GM12878 (cell line): ENCODE results near the gene QRFP. TPM values are rescaled to one million over a fixed set of nuclear protein-coding genes. Genes with fewer than 3 reads are reported as not detected.

ENCODE experiments used
- ATAC-seq: fragments of 200-7000 bp; cut with Tn5 transposase; 3 replicates; pipeline ENCODE4 v1.9.1; 2020; ENCODE audit warnings: mild to moderate bottlenecking, moderate library complexity
- BruUV-seq: library from RNA; stranded (reverse); fragments of 400-500 nt; replicated peaks from 2 replicates; lab custom pipeline; 2021; lab: Mats Ljungman, UMichigan
- CTCF ChIA-PET: fragments of 300-600 bp; sonication (Branson Sonifier 250); formaldehyde crosslinking; extraction: SDS; loops from one replicate; lab custom pipeline; 2021; ENCODE audit warnings: inconsistent platforms; lab: Yijun Ruan, JAX
- POLR2A ChIA-PET: fragments of 350-600 bp; formaldehyde crosslinking; extraction: SDS; loops from one replicate; lab custom pipeline; 2021; ENCODE audit warnings: inconsistent platforms; lab: Charles Lee
- RAD21 ChIA-PET: fragments of 300-600 bp; sonication (Branson Sonifier 250); formaldehyde crosslinking; loops from one replicate; lab custom pipeline; 2023; ENCODE audit warnings: antibody characterized with exemption; ENCODE audit not compliant: unreplicated experiment; lab: Charles Lee
- SMC1A ChIA-PET: fragments of 300-600 bp; sonication (Branson Sonifier 250); formaldehyde crosslinking; loops from one replicate; lab custom pipeline; 2023; ENCODE audit not compliant: unreplicated experiment, uncharacterized antibody; lab: Charles Lee
- DNase-seq: peaks from one replicate; pipeline ENCODE4 v3.0.0-alpha.2; 2011; ENCODE audit warnings: low read depth, low spot score
- FAIRE-seq: peaks from 3 replicates; lab custom pipeline; 2011; peaks lifted over from hg19 to GRCh38; lab: Jason Lieb, UNC
- H2AFZ ChIP-seq: 2 replicates; pipeline ENCODE4 v1.6.0; 2011; ENCODE audit warnings: low read depth, low read length, control low read depth; ENCODE audit not compliant: control insufficient read depth
- H3K27ac ChIP-seq: 2 replicates; pipeline ENCODE4 v1.5.1; 2011; ENCODE audit warnings: control low read depth; ENCODE audit not compliant: control insufficient read depth, insufficient read depth
- H3K27me3 ChIP-seq, 2 experiments: replicated peaks in 1 of 2; 2 replicates each; pipeline versions ENCODE4 v1.6.0 to v1.6.1; 2011; ENCODE audit warnings: low read length in 1 of 2; ENCODE audit not compliant: control insufficient read depth in 2 of 2, insufficient read depth in 2 of 2
- H3K36me3 ChIP-seq, 2 experiments: 2 replicates each; pipeline ENCODE4 v1.5.1; 2011; ENCODE audit warnings: low read length in 1 of 2; ENCODE audit not compliant: control insufficient read depth in 2 of 2, insufficient read depth in 2 of 2
- H3K4me1 ChIP-seq: 2 replicates; pipeline ENCODE4 v1.6.1; 2011; ENCODE audit warnings: mild to moderate bottlenecking, low read length, moderate library complexity, mixed read lengths; ENCODE audit not compliant: control insufficient read depth, insufficient read depth
- H3K4me2 ChIP-seq: 2 replicates; pipeline ENCODE4 v1.6.0; 2011; ENCODE audit warnings: control low read depth; ENCODE audit not compliant: control insufficient read depth, insufficient read depth
- H3K4me3 ChIP-seq: fragments of 200-600 bp; sonication (generic); 2 replicates; pipeline ENCODE4 v1.5.1; 2016
- H3K79me2 ChIP-seq: 2 replicates; pipeline ENCODE4 v1.6.0; 2011; ENCODE audit warnings: low read length; ENCODE audit not compliant: control insufficient read depth, insufficient read depth
- H3K9ac ChIP-seq: 2 replicates; pipeline ENCODE4 v1.8.0; 2011; ENCODE audit warnings: low read length, control low read depth, mixed read lengths; ENCODE audit not compliant: control insufficient read depth, insufficient read depth
- H3K9me3 ChIP-seq: replicated peaks from 3 replicates; pipeline ENCODE4 v1.5.1; 2011; ENCODE audit warnings: mild to moderate bottlenecking, low read length; ENCODE audit not compliant: control insufficient read depth, insufficient read depth
- H4K20me1 ChIP-seq: 2 replicates; pipeline ENCODE4 v1.6.0; 2011; ENCODE audit not compliant: control insufficient read depth, insufficient read depth
- DPF2 ChIP-seq: fragments of 450-650 bp; IDR thresholded peaks from 2 replicates; pipeline ENCODE4 v1.6.1; 2017; ENCODE audit warnings: mild to moderate bottlenecking
- HDAC6 ChIP-seq: fragments of 200-600 bp; sonication (generic); IDR thresholded peaks from one replicate; pipeline ENCODE4 v1.8.0; 2017; ENCODE audit warnings: antibody characterized with exemption; ENCODE audit not compliant: unreplicated experiment
- IKZF1 ChIP-seq: fragments of 450-650 bp; conservative IDR thresholded peaks from 2 replicates; pipeline ENCODE4 v1.6.1; 2017; ENCODE audit warnings: antibody characterized with exemption, mild to moderate bottlenecking
- KAT2A ChIP-seq: conservative IDR thresholded peaks from 2 replicates; pipeline ENCODE4 v1.6.1; 2011; ENCODE audit warnings: low read depth, low read length; ENCODE audit not compliant: control insufficient read depth
- LARP7 ChIP-seq: fragments of 450-650 bp; IDR thresholded peaks from 2 replicates; pipeline ENCODE4 v1.6.1; 2017; ENCODE audit warnings: mild to moderate bottlenecking
- MEF2A ChIP-seq: IDR thresholded peaks from 2 replicates; pipeline ENCODE4 v1.6.1; 2011; ENCODE audit warnings: low read depth, mild to moderate bottlenecking, low read length, moderate library complexity; ENCODE audit not compliant: insufficient read depth
- MYB ChIP-seq: fragments of 150-350 bp; IDR thresholded peaks from 2 replicates; pipeline ENCODE4 v1.6.1; 2014; ENCODE audit warnings: mild to moderate bottlenecking, low read depth, low read length, borderline replicate concordance
- NBN ChIP-seq: fragments of 450-650 bp; IDR thresholded peaks from 2 replicates; pipeline ENCODE4 v1.6.1; 2016
- YBX1 ChIP-seq: fragments of 450-650 bp; IDR thresholded peaks from 2 replicates; pipeline ENCODE4 v1.6.1; 2016; ENCODE audit warnings: antibody characterized with exemption
- ZBED1 ChIP-seq: IDR thresholded peaks from 2 replicates; pipeline ENCODE4 v1.6.1; 2016; ENCODE audit warnings: borderline replicate concordance
- WGBS: methylation state at CpG from one replicate; pipeline ENCODE4 v1.1.6; 2016; ENCODE audit warnings: low lambda C conversion rate; ENCODE audit not compliant: insufficient replicate concordance, insufficient coverage; ENCODE audit errors: missing lambda C conversion rate; 5-methylcytosine and 5-hydroxymethylcytosine counted together
- in situ Hi-C: fragments of 300-500 bp; cut with MboI; formaldehyde crosslinking; loops from 9 replicates; pipeline ENCODE4 v1.14.3; 2018; ENCODE audit warnings: mixed read lengths
- intact Hi-C: fragments of 100-400 bp; cut with micrococcal nuclease; formaldehyde crosslinking; loops from one replicate; pipeline ENCODE4 v1.14.2; 2022; ENCODE audit not compliant: unreplicated experiment
- polyA plus RNA-seq, 11 experiments: library from polyadenylated mRNA; depleted of rRNA in 4 of 11; unstranded in 6 of 11; stranded (reverse) in 5 of 11; fragments of >200 nt; fragmentation: Nextera tagmentation in 4 of 11; fragmentation: Illumina TruSeq in 1 of 11; extraction: Ambion mirVana in 4 of 11; extraction: Trizol in 1 of 11; gene quantifications; 1 replicate in 1 of 11; 2 replicates in 10 of 11; pipeline versions ENCODE4 v1.2.1 to v1.2.3, GENCODE V29; 2011 to 2016; ENCODE audit warnings: inconsistent platforms in 2 of 11, missing spikeins in 2 of 11, low read depth in 1 of 11
- total RNA-seq, 4 experiments: library from RNA; depleted of rRNA in 3 of 4; stranded (reverse); fragments of >200 nt in 3 of 4; fragmentation: Illumina TruSeq in 1 of 4; extraction: Trizol in 1 of 4; gene quantifications; 2 replicates each; pipeline versions ENCODE4 v1.2.1 to v1.2.3, GENCODE V29; 2013 to 2021
- TF ChIP-seq, protein P1 (sequence below): fragments of 450-650 bp; formaldehyde crosslinking; IDR thresholded peaks from 2 replicates; pipeline ENCODE4 v1.4.0; 2020; ENCODE audit warnings: mild to moderate bottlenecking, moderate library complexity
- TF ChIP-seq, protein P2 (sequence below): fragments of 450-650 bp; IDR thresholded peaks from 2 replicates; pipeline ENCODE4 v1.6.1; 2016; ENCODE audit warnings: mild to moderate bottlenecking
- TF ChIP-seq, protein P3 (sequence below): fragments of 450-650 bp; IDR thresholded peaks from 2 replicates; pipeline ENCODE4 v1.6.1; 2018; ENCODE audit warnings: borderline replicate concordance, mild to moderate bottlenecking; ENCODE audit not compliant: partially characterized antibody
- TF ChIP-seq, protein P4 (sequence below): IDR thresholded peaks from 2 replicates; pipeline ENCODE4 v1.6.1; 2012; ENCODE audit warnings: low read length, inconsistent platforms

QRFP gene
- total and polyA plus RNA-seq, 10 of the 15 experiments (the other 5 are each of a cell fraction or from before 2014, with no cell fraction given): not detected

DNA sequence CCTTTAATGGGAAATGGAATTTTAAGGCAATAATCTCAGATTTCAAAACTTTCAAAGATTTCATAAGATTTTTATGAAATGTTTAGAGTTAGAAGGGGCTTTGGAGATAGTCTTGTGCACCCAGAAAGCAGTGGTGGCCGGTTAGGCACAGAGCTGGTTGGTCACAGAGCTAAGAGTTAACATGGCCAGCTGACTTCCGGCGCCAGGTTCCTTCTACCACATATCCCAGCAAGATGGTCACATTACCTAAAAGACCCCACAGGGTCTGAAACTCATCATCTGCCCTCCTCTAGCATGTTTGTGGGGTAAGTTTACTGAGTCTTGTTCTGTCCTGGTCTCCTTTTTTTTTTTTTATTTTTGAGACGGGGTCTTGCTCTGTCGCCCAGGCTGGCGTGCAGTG is 19.3 kb downstream of the QRFP start (continued):
- TF ChIP-seq, protein P1, sequence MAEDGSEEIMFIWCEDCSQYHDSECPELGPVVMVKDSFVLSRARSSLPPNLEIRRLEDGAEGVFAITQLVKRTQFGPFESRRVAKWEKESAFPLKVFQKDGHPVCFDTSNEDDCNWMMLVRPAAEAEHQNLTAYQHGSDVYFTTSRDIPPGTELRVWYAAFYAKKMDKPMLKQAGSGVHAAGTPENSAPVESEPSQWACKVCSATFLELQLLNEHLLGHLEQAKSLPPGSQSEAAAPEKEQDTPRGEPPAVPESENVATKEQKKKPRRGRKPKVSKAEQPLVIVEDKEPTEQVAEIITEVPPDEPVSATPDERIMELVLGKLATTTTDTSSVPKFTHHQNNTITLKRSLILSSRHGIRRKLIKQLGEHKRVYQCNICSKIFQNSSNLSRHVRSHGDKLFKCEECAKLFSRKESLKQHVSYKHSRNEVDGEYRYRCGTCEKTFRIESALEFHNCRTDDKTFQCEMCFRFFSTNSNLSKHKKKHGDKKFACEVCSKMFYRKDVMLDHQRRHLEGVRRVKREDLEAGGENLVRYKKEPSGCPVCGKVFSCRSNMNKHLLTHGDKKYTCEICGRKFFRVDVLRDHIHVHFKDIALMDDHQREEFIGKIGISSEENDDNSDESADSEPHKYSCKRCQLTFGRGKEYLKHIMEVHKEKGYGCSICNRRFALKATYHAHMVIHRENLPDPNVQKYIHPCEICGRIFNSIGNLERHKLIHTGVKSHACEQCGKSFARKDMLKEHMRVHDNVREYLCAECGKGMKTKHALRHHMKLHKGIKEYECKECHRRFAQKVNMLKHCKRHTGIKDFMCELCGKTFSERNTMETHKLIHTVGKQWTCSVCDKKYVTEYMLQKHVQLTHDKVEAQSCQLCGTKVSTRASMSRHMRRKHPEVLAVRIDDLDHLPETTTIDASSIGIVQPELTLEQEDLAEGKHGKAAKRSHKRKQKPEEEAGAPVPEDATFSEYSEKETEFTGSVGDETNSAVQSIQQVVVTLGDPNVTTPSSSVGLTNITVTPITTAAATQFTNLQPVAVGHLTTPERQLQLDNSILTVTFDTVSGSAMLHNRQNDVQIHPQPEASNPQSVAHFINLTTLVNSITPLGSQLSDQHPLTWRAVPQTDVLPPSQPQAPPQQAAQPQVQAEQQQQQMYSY: no peak
- TF ChIP-seq MYB (no peak), LARP7 (no peak), NBN (no peak), HDAC6 (no peak)

DNA sequence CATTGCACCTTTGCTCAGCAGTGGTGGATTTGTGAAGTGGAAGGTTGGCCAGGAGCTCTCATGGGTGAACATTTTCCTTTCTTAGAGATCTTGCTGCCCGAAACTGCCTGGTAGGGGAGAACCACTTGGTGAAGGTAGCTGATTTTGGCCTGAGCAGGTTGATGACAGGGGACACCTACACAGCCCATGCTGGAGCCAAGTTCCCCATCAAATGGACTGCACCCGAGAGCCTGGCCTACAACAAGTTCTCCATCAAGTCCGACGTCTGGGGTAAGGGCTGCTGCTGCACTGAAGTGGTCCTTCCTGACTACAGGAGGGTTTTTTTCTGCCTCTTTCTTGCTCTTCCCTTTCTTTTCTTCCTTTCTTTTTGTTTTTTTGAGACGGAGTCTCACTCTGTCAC is 21.8 kb downstream of the QRFP start:
- H3K36me3 ChIP-seq: peaks cover 23 to 28% of the 10 kb centered on the region in 2 experiments
- no peaks in the 10 kb centered on the region for H3K27me3 ChIP-seq
- H3K4me1 ChIP-seq: peaks cover 23% of the 10 kb centered on the region
- FAIRE-seq: no peak
- H3K79me2 ChIP-seq: no peaks in the 10 kb centered on the region
- H2AFZ ChIP-seq: no peak overlapping the region
- DNase-seq: no peak
- WGBS: 99% methylated on average over 5 of the region's 5 CpGs
- no peak overlapping the region for H3K4me2 ChIP-seq
- no peaks in the 10 kb centered on the region for H3K9me3 ChIP-seq
- POLR2A ChIA-PET: no interaction called here
- H4K20me1 ChIP-seq: peaks cover 3% of the 10 kb centered on the region; the same call in 1 of the 2 replicates
- SMC1A ChIA-PET: no interaction called here
- H3K27ac ChIP-seq: no peak overlapping the region
- RAD21 ChIA-PET: no interaction called here
- no peak for ATAC-seq
- CTCF ChIA-PET: no interaction called here
- in situ Hi-C loops (loop anchor here (5.0 kb wide), 1 partner anchor 168 kb away; no protein-coding TSS in a partner anchor), intact Hi-C loops (no loop called here)
- no peak overlapping the region for H3K9ac ChIP-seq
- no peak overlapping the region for H3K4me3 ChIP-seq
- no TSS peak for BruUV-seq
- TF ChIP-seq KAT2A: no peak
- TF ChIP-seq, protein P2, sequence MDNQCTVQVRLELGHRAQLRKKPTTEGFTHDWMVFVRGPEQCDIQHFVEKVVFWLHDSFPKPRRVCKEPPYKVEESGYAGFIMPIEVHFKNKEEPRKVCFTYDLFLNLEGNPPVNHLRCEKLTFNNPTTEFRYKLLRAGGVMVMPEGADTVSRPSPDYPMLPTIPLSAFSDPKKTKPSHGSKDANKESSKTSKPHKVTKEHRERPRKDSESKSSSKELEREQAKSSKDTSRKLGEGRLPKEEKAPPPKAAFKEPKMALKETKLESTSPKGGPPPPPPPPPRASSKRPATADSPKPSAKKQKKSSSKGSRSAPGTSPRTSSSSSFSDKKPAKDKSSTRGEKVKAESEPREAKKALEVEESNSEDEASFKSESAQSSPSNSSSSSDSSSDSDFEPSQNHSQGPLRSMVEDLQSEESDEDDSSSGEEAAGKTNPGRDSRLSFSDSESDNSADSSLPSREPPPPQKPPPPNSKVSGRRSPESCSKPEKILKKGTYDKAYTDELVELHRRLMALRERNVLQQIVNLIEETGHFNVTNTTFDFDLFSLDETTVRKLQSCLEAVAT: no peak
- TF ChIP-seq, protein P3, sequence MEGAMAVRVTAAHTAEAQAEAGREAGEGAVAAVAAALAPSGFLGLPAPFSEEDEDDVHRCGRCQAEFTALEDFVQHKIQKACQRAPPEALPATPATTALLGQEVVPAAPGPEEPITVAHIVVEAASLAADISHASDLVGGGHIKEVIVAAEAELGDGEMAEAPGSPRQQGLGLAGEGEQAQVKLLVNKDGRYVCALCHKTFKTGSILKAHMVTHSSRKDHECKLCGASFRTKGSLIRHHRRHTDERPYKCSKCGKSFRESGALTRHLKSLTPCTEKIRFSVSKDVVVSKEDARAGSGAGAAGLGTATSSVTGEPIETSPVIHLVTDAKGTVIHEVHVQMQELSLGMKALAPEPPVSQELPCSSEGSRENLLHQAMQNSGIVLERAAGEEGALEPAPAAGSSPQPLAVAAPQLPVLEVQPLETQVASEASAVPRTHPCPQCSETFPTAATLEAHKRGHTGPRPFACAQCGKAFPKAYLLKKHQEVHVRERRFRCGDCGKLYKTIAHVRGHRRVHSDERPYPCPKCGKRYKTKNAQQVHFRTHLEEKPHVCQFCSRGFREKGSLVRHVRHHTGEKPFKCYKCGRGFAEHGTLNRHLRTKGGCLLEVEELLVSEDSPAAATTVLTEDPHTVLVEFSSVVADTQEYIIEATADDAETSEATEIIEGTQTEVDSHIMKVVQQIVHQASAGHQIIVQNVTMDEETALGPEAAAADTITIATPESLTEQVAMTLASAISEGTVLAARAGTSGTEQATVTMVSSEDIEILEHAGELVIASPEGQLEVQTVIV: no peak
- no peak for TF ChIP-seq DPF2
- no peak for TF ChIP-seq IKZF1
- no peak for TF ChIP-seq MEF2A
- TF ChIP-seq ZBED1: no peak
- TF ChIP-seq YBX1: no peak
- TF ChIP-seq, protein P4, sequence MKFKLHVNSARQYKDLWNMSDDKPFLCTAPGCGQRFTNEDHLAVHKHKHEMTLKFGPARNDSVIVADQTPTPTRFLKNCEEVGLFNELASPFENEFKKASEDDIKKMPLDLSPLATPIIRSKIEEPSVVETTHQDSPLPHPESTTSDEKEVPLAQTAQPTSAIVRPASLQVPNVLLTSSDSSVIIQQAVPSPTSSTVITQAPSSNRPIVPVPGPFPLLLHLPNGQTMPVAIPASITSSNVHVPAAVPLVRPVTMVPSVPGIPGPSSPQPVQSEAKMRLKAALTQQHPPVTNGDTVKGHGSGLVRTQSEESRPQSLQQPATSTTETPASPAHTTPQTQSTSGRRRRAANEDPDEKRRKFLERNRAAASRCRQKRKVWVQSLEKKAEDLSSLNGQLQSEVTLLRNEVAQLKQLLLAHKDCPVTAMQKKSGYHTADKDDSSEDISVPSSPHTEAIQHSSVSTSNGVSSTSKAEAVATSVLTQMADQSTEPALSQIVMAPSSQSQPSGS: no peak
